NAMALWA (cell line): ENCODE measurements around the gene TBKBP1.

ENCODE experiments used
- DNase-seq: peaks from one replicate; pipeline ENCODE4 v3.0.0-alpha.2; 2015; ENCODE audit warnings: low spot score

The TBKBP1 gene, protein sequence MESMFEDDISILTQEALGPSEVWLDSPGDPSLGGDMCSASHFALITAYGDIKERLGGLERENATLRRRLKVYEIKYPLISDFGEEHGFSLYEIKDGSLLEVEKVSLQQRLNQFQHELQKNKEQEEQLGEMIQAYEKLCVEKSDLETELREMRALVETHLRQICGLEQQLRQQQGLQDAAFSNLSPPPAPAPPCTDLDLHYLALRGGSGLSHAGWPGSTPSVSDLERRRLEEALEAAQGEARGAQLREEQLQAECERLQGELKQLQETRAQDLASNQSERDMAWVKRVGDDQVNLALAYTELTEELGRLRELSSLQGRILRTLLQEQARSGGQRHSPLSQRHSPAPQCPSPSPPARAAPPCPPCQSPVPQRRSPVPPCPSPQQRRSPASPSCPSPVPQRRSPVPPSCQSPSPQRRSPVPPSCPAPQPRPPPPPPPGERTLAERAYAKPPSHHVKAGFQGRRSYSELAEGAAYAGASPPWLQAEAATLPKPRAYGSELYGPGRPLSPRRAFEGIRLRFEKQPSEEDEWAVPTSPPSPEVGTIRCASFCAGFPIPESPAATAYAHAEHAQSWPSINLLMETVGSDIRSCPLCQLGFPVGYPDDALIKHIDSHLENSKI

GRCh38 chr17:47693731-47694580, at the start of gene TBKBP1:
TSS of gene TBKBP1 (plus strand) at chr17:47694161. CDS start at chr17:47696113, 1,952 bp downstream.
- peak; percentile 78 for DNase-seq

GRCh38 chr17:47644324-47644723, 49.6 kb upstream of the TBKBP1 start:
- no peak for DNase-seq

GRCh38 chr17:47649153-47649971, 44.6 kb upstream of the TBKBP1 start, which contains the start of gene KPNB1:
TSS of gene KPNB1 (plus strand) at chr17:47649919. CDS start at chr17:47650245, 326 bp downstream.
- DNase-seq = peak; percentile 99

GRCh38 chr17:47649972-47650524, 43.9 kb upstream of the TBKBP1 start:
- DNase-seq = no peak

DNA sequence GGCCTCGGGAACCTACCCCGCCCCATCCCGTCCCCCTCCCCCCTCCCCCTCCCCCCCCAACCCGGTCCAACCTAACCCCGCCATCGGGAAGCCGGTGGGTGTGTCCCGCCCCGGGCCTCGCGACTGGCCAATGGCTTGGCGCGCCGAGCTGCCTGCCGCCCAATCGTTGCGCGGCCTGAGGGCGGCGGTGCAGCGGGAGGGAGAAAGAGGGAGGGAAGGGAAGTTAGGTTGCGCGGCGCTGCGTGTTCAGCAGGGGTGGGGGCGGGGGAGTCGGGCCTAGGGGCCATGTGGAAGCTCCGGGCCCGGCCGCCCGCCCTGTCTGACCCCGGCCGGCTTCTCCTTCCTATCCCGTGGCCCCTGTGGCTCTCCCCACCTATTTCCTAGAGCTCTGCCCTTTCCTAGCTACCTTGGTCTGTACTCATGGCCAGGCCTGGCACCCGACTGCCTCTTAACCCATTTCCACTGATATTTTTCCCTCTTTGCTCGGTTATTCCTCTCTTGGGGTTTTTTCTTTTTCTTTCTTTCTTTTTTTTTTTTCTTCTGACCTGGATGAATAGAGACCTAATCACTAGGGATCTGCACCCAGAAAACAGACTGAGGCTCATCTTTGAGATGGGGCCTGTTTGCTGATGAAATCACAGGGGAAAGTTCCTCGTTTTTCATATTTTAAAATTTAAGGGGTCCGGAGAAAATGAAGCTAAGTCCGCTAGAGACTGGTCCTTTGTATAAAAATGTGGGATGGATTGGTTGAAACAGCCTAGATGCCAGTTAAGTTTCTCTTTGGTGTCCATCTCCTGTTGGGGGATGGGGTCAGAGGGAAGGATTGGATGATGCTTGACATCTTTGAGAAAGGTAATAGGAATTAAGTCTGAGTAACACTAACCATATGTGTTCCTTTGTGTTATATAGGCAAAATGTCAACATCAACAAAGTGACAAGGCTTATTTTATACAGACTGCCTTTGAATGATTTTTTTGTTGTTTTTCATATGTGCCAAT, 43.1 kb upstream of the TBKBP1 start:
- DNase-seq = peak; percentile 94

DNA sequence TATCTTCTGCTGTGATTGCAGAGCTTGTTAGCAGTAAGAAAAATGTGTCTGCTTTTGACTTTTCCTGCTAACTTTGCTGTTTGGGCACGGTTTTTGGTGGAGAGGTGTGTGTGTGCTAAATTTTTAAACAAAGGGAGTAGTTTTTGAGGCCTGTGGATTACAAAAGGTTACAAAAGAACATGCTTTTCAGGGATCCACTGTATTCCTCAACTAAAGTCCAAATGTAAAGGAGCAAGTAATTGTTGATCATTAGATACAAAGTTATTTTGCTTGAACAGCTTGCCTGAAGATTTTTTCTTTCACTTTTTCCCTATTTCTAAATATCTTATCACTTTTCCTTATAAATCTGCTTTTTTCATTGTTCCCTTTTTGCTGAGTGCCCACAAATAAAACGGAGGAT, 42.3 kb upstream of the TBKBP1 start:
- DNase-seq = no peak

DNA sequence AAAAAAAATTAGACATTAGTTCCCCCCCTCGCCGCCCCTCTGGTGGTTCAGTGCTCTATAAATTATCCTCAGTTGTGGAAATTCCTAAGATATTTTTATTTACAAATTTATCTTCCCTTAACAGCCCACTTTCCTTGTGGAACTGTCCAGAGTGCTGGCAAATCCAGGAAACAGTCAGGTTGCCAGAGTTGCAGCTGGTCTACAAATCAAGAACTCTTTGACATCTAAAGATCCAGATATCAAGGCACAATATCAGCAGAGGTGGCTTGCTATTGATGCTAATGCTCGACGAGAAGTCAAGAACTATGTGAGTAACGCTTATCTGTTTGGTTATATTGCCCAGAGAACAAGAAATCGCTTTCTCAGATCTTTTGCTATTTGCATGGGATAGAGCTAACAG, 41.4 kb upstream of the TBKBP1 start:
- DNase-seq = no peak

DNA sequence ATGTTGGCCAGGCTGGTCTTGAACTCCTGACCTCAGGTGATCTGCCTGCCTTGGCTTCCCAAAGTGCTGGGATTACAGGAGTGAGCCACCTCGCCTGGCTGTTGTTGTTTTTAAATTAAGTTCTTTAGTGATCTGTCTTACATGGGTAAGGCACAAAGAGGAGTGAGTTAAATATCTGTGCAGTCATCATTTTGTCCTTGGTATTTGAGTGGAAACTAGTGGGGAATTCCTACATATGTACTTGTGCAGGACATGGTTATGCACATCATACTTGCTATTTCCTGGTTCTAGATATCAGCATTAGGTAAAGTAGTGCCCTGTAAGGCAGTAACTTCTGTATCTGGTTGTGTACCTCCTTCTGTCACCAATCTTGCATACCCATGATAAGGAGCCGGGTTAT, 40.5 kb upstream of the TBKBP1 start:
- DNase-seq = no peak

DNA sequence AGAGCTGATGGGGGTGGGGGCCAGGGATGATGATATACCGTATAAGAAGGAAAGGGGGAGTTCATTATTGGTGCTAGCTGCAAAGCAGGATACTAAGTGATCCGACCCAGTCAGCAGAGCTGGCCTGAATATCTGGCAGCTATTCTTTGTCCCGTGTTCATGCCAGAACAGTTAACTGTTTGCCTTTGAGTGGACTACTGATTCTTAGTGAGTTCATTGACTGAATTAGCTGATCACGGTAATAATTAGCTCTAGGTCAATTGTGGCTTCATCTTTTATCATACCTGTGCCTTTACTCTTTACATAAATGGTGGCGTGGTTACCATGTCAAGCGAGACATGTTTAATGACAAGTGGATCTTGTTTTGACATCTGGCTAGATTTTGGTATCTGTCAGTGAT, 39.0 kb upstream of the TBKBP1 start:
- DNase-seq = no peak

- peak; percentile 79 for DNase-seq
These were observed 33.9 kb upstream of the TBKBP1 start for GRCh38 chr17:47660064-47660492.

- DNase-seq = peak; percentile 86
These were observed 29.9 kb upstream of the TBKBP1 start for GRCh38 chr17:47663912-47664623.

DNA sequence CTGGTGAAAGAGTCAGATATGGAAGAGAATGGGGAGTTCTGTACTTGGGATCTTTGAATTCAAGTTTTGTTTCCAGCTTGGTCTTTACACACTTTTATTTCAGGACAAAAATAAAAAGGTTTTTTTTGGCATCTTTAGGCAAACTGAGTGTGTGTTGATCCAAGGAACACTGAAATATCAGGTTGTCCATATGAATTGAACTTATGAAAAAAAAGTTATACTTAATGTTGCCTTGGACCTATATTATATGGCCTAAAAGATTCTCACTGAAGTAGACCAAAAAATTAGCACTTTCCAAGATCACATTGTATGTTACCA, 29.4 kb upstream of the TBKBP1 start:
- DNase-seq = no peak

- no peak for DNase-seq
These were observed 28.3 kb upstream of the TBKBP1 start for GRCh38 chr17:47665655-47666054.

DNA sequence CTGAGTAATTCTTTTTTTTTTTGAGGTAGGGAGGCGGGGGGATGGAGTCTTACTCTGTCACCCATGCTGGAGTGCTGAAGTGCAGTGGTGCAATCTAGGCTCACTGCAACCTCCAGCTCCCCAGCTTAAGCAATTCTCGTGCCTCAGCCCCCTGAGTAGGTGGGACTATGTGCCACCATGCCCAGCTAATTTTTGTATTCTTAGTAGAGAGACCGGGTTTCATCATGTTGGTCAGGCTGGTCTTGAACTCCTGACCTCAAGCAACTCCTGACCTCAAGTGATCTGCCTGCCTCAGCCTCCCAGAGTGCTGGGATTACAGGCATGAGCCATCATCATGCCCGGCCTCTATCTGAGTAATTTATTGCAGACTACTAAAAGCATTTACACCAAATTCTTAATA, 24.9 kb upstream of the TBKBP1 start:
- DNase-seq = no peak

GRCh38 chr17:47670064-47670463, 23.9 kb upstream of the TBKBP1 start:
- DNase-seq = no peak

DNA sequence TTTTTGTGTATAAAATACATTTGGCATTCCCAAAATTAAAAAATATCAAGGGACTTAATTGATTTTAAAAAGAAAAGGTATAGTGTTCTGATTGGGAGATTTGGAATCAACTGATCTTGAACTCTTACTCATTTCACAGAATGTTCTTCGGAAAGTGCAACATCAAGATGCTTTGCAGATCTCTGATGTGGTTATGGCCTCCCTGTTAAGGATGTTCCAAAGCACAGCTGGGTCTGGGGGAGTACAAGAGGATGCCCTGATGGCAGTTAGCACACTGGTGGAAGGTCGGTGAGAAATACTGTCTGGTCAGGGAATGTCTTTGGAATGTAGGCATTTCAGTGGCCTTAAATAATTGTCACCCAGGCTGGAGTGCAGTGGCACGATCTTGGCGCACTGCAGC, 19.5 kb upstream of the TBKBP1 start:
- no peak for DNase-seq

DNA sequence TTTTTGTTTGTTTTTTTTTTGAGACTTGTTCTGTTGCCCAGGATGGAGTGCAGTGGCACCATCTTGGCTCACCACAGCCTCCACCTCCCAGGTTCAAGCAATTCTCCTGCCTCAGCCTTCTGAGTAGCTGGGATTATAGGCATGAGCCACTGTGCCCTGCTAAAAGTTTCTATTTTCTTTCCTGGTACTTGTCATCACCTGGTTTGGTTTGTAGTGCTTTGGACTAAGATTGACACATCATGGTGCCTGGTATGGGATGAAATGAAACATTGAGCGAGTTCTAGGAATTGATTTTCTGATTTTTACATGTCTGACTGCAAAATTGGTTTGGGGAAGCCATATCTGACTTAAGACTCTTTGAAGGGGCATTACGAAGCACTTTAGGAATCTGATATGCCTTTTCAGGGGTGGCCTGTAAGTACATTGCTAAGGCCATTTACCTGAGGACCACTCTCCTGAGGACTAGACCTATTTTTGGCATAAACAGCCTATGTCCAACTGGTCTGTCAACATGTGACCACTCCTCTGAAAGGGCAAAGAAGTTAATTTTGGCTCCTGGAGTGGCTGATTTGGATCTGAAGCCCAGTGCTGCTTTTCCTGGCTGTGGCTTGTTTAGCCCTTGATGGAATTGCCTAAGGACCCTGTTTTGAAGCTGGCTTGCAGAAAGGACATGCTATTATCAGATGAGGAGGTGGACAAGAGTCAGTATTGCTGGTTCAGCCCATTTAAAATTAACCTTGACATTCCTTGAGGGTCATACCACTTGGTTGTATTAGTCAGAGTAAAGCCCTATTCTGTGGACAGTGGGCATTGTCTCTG, 18.4 kb upstream of the TBKBP1 start:
- no peak for DNase-seq

- no peak for DNase-seq
These were observed 17.8 kb upstream of the TBKBP1 start for GRCh38 chr17:47676199-47676472.
